Thyroid gland (tissue), 4 donors: ENCODE data around the gene TRIML2.

Experiments used
- CTCF ChIP-seq, 6 experiments: fragments of 200-600 bp in 3 of 6; fragments of 450-650 bp in 3 of 6; sonication (generic) in 3 of 6; IDR thresholded peaks; one replicate each; pipeline ENCODE4 v1.5.1; 2016 to 2019; ENCODE audit warnings: antibody characterized with exemption in 6 of 6, mild to moderate bottlenecking in 2 of 6, inconsistent platforms in 1 of 6, moderate library complexity in 1 of 6
- POLR2A ChIP-seq, 2 donors: fragments of 450-650 bp; IDR thresholded peaks; one replicate each; pipeline ENCODE4 v1.6.1; 2017; ENCODE audit warnings: antibody characterized with exemption in 2 of 2, mild to moderate bottlenecking in 2 of 2, moderate library complexity in 1 of 2

GRCh38 chr4:188042191-188042590 is 67.2 kb downstream of the TRIML2 start:
- TF ChIP-seq POLR2A (IDR thresholded peaks at IDR 0.05) (no peak), CTCF (IDR thresholded peaks at IDR 0.05) (no peak)
